Fibroblast of skin of right quadriceps (primary cell): Measurements from ENCODE around the gene ANKRD11.
"Not testable (repeated sequence)": the region's sequence is repeated elsewhere in the genome, so short reads cannot be mapped to it uniquely, and the experiment has no call there.

Experiments
- DNase-seq: peaks from one replicate; pipeline ENCODE4 v3.0.0-alpha.2; 2013

ANKRD11 gene

DNA sequence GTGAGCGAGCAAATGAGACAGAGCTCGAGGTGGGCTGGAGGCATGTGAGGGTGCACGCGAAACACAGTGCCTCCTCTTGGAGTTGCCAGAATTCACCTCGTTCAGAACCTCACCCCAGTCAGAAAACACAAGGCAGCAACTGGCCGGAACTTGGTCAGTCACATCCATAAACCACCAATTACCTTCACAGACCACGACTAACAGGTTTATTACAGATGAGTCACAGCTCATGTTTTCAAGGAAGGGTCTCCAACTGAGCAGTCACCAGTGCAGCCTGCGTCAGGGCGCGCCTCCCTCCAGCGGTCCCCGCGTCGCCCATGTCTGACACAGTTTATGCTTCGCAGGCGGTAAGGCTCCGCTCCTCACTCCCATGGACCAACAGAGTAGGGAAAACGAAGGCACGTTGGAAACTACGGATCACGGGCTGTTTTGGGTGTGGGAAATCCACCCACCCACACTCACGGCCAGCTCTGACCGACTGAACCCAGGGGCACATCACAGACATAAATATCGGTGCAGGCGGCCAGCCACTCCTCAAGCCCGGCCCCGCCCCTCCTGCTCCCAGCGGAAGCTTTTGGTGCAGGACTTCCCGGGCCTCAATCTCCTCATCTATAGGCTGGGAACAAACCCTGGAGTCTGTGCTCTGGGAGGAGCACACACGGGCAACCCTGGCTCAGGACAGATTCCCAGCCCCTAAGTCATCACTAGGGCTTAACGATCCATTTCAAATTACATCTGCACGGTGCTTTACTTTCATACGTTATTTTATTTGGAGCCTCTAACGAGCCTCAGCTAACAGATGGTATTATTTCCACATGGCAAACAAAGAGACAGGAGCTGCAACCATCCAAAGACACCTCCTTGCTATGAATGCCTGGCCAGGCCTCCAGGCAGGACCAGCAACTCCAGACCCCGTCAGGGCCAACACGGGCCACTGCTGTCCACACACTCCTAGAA lies 146.6 kb downstream of the ANKRD11 start:
- peak; percentile 61 for DNase-seq

DNA sequence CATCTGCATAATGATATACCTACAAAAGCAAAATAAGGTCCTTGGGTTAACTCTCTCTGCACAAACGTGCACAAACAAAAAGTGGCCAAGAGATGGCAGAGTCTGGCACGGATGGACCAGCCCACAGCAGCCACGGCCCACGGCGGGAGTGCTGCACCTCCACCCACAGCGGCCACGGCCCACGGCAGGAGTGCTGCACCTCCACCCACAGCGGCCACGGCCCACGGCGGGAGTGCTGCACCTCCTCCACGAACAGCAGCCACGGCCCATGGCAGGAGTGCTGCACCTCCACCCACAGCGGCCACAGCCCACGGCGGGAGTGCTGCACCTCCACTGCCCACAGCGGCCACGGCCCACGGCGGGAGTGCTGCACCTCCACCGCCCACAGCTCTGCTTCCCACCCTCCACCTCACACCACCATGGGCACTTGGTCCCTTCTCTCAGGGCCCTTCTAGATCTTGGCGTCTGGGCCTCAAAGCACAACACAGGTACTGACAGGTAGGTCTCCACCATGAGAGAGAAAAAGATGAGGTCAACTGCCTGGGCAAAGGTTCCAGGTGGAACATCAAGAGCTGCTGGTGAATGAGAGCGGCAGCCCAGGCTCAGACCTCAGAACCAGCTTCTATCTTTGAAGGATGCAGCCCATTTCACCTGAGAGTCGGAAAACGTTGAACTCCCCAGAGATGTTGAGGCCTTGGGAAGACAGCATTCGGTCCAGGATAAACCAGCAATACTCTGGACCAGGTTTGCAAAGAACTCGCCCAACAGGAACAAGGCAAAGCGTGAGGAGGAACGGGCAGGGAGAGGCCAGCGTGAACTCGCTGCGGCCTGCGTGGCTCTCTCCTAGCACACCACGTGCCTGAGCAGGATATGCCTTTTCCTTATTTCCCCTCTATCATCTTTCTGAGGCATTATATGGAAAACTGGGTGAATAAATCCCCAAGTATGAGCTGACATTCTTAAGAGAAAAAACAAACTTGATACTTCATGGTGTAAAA lies 148.4 kb downstream of the ANKRD11 start:
- DNase-seq = no peak

DNA sequence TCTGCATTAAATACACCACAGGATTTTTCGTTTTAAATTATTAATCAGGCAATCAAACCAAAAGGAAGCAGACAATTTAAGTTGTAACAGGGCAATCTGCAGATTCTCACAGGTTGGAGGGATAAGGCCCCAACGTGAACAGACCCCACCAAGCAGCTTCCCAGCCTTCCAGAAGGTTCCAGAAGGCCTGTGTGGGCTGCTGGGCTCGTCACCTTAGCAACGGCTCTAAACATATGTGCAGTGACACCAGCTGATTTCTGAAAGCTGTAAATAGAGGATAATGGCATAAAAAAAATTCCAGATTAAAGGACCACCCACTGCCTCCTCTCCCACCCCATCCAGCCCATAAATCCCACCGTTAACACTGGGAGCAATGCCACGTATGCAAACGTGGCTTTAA lies 149.1 kb downstream of the ANKRD11 start:
- DNase-seq = no peak

DNA sequence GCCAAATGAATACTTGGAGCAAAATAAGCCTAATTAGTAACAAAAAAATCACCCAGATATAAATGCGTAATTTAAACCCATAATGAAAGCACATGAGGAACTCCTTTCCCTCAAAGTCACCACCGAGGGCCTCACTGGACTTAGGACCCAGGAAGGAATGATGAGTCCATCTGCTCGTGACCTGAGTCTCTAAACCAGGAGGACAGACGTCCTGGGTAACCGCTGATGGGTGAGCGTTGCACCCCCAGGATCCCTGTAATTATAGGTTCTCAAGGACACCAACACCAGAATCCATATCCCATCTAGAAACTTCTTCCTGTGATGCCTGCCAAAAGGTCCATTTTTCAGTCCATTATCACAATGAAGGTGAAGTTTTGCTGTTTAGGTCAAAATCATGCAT lies 151.5 kb downstream of the ANKRD11 start:
- DNase-seq = no peak

GRCh38 chr16:89337965-89338364 lies 152.4 kb downstream of the ANKRD11 start:
- DNase-seq = no peak

DNA sequence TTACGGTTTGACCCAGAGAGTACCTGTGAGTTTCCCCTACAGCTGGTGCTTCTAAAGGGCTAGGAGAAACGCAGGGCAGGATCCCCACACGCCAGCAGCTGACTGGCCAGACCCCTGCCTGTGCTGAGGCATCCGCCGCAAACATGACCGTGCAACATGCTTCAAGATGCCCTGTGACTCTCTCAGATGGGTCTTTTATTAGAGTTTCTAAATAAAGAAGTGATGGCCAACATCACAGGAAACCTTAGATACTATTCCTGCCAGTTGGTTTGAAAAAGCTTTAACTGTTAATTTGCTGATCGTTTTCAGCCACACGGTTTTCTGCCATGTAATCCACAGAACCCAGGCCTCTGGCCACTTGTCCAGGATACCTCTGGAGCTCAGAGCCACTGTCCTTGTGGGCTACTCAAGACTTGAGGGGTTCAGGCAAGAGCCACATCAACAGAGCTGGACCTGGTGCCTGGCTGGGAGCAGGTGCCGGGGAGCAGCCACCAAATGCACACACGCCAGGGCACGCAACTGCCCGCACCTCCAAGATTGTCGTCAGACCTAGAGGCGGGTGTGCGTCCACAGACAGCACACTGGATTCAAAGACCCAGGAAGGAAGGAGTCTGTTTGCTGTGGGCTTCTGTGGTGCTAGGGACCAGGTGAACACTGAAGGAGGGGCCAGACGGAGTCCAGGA lies 154.4 kb downstream of the ANKRD11 start:
- no peak for DNase-seq

DNA sequence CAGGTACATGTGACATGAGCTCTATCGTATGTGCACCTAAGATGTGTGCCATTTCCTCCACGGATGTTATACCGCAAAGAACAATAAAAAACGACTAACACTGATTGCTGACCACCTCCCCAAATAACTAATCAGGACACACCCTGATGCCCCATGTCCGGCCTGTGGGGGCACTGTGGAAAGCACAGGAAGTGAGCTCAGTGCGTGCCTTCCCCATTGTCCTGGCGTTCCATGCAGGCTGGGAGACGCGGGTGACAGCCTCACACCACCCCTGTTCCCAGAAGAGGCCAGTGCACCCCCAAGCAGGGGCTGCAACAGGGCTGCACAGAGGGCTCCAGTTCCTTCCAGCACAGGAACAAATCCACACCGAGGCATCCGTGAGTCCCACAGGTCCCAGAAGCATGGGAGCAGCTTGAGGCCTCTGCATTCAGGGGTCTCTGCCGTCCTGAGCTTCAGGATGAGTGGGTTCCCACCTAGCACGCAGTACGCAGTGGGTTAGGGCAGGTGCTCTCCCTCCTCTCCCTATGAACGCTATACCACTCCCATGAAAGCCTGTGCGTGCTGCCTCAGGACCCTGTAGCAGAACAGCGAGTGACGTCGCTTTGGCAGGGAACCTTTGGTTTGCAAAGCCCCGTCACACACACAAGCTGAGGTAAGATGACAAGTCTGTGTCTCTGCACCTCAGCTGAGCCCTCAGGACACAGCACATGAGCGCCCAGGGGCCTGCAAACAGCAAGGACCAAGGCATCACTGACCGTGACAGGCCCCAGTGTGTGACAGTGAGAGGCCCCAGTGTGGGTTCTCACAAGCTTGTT lies 155.2 kb downstream of the ANKRD11 start:
- no peak for DNase-seq

DNA sequence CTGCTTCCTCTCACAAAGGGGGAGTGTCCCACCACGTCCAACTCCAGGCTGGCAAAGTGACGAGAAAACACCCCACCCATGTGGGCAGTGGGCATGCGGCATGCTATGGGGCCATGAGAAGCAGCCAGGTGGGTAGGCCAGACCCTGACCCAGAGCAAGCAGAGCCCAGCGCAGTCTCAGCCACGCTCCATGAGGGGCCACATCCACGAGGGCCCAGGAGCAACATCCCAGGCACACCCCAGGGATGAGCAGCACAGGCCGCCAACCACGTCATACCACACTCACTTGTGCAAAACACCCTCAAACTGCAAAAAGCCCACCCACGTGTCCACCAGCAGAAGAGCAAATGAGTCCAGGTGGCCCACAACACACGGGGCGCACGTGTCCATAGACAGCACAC lies 155.9 kb downstream of the ANKRD11 start:
- DNase-seq = no peak

- DNase-seq = no peak
Measured at GRCh38 chr16:89334050-89334449, 156.3 kb downstream of the ANKRD11 start.

- DNase-seq = peak; percentile 68
Measured at GRCh38 chr16:89333401-89334001, 156.9 kb downstream of the ANKRD11 start.

DNA sequence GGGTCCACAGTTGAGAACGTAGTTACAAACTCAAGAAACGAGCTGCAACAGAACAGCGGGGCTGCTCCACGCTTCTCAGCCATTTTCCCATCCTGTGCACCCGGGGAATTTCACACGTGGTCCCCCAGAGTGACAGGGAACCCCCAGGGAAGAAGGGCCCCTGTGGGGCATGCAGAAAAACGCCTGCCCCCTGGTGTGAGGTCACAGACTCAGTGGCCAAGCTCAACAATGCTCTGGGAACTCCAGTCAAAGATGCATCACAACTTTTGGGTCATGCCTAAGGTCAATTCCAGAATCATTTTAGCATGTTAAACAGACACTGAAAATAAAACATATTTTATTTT lies 157.5 kb downstream of the ANKRD11 start:
- no peak for DNase-seq

DNA sequence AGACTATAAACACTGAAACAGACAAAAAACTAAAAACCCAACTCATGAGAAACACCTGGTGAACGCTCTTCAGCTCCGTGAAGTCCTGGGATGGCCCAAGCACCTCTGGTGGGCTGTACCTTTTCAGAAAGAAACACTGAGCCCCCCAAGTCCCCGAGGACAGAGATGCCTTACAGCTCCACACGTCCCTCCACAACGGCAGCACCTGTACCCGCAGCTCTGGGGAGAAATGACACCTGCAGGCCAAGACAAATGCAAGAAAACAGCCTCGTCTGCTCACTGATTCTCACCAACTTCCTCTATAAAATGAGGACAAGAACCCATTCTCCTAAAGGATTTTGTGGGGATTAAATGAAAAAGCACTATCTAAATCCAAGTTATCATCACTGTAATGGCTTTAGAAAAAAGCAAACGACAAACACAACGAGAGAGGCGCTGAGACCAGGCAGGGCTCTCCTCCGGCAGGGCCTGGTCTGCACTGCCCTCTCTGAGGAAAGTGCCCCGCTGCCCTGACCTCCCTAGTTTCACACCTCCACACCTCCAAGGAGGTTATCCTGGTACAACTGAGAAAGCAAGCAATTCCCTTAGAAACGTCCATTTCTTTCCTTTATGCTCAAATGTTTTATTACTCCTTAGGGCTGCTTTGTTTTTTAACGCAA lies 158.0 kb downstream of the ANKRD11 start:
- no peak for DNase-seq

GRCh38 chr16:89331371-89332109 lies 158.8 kb downstream of the ANKRD11 start:
- DNase-seq = no peak

DNA sequence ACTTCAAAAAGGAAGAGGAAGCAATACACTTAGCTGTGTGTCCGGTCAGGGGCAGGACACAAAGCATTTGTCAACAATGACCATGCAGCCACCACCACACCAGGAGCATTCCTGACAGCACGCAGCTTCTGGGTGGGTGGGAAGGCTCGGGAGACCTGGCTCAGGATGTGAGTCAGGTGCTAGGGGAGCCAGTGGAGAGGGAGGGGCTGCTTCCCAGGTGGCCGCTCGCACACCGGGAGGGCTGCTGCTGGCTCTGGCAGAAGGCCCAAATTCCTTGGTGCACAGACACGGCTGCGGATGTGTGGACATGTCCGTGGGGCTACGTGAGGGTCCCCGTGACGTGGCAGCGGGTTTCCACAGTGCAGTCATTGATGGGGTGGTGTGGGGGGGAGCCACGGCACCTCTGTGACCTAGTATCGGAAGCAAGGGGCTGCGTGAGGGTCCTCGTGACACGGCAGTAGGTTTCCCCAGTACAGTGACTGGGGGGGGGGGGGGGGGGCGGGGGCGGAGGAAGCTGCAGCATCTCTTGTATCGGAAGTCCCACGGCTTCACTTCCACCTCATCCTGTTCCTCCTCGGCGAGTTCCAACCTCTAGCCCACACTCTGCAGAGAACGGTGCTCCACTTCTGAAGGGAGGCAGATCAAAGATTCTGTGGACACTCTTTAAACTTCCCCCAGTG lies 160.0 kb downstream of the ANKRD11 start:
- no peak for DNase-seq

- not testable (repeated sequence) for DNase-seq
Measured at GRCh38 chr16:89329830-89330176, 160.6 kb downstream of the ANKRD11 start.

DNA sequence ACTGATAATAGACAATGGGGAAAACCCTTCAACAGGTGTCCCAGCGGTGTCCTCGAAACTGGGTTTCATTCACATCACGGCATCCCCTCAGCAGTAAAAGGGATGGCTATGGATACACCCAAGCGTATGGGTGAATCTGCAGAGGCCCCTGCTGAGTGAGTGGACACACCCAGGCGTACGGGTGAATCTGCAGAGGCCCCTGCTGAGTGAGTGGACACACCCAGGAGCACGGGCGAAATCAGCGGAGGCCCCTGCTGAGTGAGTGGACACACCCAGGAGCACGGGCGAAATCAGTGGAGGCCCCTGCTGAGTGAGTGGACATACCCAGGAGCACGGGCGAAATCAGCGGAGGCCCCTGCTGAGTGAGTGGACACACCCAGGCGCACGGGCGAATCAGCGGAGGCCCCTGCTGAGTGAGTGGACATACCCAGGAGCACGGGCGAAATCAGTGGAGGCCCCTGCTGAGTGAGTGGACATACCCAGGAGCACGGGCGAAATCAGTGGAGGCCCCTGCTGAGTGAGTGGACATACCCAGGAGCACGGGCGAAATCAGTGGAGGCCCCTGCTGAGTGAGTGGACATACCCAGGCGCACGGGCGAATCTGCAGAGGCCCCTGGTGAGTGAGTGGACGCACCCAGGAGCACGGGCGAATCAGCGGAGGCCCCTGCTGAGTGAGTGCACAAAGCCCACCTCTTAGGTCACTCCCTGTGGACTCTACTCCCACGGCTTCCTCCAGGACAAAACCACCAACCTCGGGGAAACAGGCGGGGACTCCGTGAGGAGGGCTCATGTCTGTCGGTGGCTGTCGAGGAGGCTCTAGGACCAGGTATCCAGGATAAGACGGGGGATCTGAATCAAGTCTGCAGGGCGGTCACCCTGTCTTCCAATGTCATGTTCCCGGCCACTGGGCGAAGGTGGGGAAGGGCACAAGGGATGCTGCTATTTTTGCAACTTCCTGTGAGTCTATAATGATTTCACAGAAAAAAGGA lies 161.7 kb downstream of the ANKRD11 start:
- not testable (repeated sequence) for DNase-seq

- no peak for DNase-seq
Measured at GRCh38 chr16:89326721-89327120, 163.6 kb downstream of the ANKRD11 start.

- peak; percentile 67 for DNase-seq
Measured at GRCh38 chr16:89325861-89326471, 164.4 kb downstream of the ANKRD11 start.
